Measurements from ENCODE around the gene TBX4. TPM values are rescaled to one million over a fixed set of nuclear protein-coding genes. Genes with fewer than 3 reads are reported as not detected.

Gene TBX4
- total and polyA plus RNA-seq, 9 of the 15 experiments (the other 6 are each of a cell fraction or from before 2014, with no cell fraction given), result not detected

- WGBS (ENCODE audit: insufficient coverage, low coverage, missing lambda C conversion rate), result 0% methylated on average over 3 of the region's 3 CpGs
- CTCF ChIA-PET (ENCODE audit: low intra/inter-chr PET ratio), result no interaction called here
- in situ Hi-C loops (cut with MboI) (no loop called here), intact Hi-C loops (cut with micrococcal nuclease) (no loop called here)
- H4K20me1 ChIP-seq (replicated peaks; ENCODE audit: control insufficient read depth, insufficient read depth, low read length), result no peaks in the 10 kb centered on the region
- no peak overlapping the region for H2AFZ ChIP-seq (ENCODE audit: low read depth, low read length)
- H3K4me3 ChIP-seq, result no peak overlapping the region
- DNase-seq (ENCODE audit: extremely low read depth in 1 of 4, low spot score in 3 of 4) (no peak), ATAC-seq (no peak), FAIRE-seq (no peak)
- H3K9ac ChIP-seq (ENCODE audit: insufficient read depth in 1 of 2, low read depth in 2 of 2, low read length in 2 of 2), result no peak overlapping the region
- POLR2A ChIA-PET, result interaction anchor here (0.9 kb wide), 1 partner anchor 41 kb away, joined by 3 read pairs; no protein-coding TSS in a partner anchor
- H3K36me3 ChIP-seq (ENCODE audit: control insufficient read depth, insufficient read depth, low read length), result no peaks in the 10 kb centered on the region
- no peaks in the 10 kb centered on the region for H3K79me2 ChIP-seq (ENCODE audit: control insufficient read depth, insufficient read depth, low read length)
- H3K4me1 ChIP-seq (replicated peaks in 1 of 2; ENCODE audit: control insufficient read depth in 2 of 2, insufficient read depth in 2 of 2, low read length in 2 of 2), result no peaks in the 10 kb centered on the region
- H3K9me3 ChIP-seq (replicated peaks; ENCODE audit: control insufficient read depth, insufficient read depth, low read depth, low read length), result no peaks in the 10 kb centered on the region
- H3K4me2 ChIP-seq (ENCODE audit: insufficient read depth, low read length), result no peak overlapping the region
- H3K27ac ChIP-seq (ENCODE audit: extremely low read depth, low read depth, low read length), result no peak overlapping the region
- TF ChIP-seq ZBTB11 (CRISPR knock-in tag; IDR thresholded peaks at IDR 0.05) (peak in 1 of 3 experiments; percentile 40; a peak in 1 of 6 replicates), POLR2G (IDR thresholded peaks at IDR 0.05; ENCODE audit: low read depth, low read length) (no peak)
- H3K9me1 ChIP-seq (ENCODE audit: control insufficient read depth, insufficient read depth, low read length), result no peaks in the 10 kb centered on the region
- peaks cover 0 to 4% of the 10 kb centered on the region in 2 experiments; a peak in 3 of 5 replicates for H3K27me3 ChIP-seq (ENCODE audit: control insufficient read depth in 2 of 2, insufficient read depth in 2 of 2, low read length in 2 of 2)
- BruUV-seq (replicated peaks), result no TSS peak
Measured at GRCh38 chr17:61517843-61518606, 65.8 kb downstream of the TBX4 start.

Measured in K562 (cell line).